ENCODE measurements around the gene ELN.

- TF ChIP-seq CTCF (IDR thresholded peaks at IDR 0.05; ENCODE audit: extremely low read depth in 1 of 2, insufficient read depth in 1 of 2, low read depth in 1 of 2, low read length in 2 of 2) (no peak), POLR2AphosphoS5 (IDR thresholded peaks at IDR 0.05; ENCODE audit: insufficient read depth, low read depth, low read length) (no peak), EZH2 (IDR thresholded peaks at IDR 0.05; ENCODE audit: borderline replicate concordance, low read depth, low read length, severe bottlenecking) (no peak), POLR2A (IDR thresholded peaks at IDR 0.05; ENCODE audit: low read depth, low read length) (no peak), JUN (IDR thresholded peaks at IDR 0.05; ENCODE audit: borderline replicate concordance, insufficient read depth, insufficient read length, low read depth) (no peak)
- TF ChIP-seq, protein P1, sequence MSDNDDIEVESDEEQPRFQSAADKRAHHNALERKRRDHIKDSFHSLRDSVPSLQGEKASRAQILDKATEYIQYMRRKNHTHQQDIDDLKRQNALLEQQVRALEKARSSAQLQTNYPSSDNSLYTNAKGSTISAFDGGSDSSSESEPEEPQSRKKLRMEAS (IDR thresholded peaks at IDR 0.05; ENCODE audit: insufficient read depth, insufficient read length): no peak
Measured at GRCh38 chr7:73983437-73984164, 44.4 kb upstream of the ELN start.

Data from endothelial cell of umbilical vein (primary cell).